Skeletal muscle cell (primary cell): Measurements from ENCODE around the gene WDR64.

ENCODE experiments used
- DNase-seq: peaks from one replicate; pipeline ENCODE4 v3.0.0-alpha.2; 2010; ENCODE audit warnings: low read depth
- H3K4me3 ChIP-seq: 2 replicates; pipeline ENCODE4 v1.5.1; 2011; ENCODE audit warnings: low read depth, mild to moderate bottlenecking, control low read depth, low read length, moderate library complexity

WDR64 gene

DNA sequence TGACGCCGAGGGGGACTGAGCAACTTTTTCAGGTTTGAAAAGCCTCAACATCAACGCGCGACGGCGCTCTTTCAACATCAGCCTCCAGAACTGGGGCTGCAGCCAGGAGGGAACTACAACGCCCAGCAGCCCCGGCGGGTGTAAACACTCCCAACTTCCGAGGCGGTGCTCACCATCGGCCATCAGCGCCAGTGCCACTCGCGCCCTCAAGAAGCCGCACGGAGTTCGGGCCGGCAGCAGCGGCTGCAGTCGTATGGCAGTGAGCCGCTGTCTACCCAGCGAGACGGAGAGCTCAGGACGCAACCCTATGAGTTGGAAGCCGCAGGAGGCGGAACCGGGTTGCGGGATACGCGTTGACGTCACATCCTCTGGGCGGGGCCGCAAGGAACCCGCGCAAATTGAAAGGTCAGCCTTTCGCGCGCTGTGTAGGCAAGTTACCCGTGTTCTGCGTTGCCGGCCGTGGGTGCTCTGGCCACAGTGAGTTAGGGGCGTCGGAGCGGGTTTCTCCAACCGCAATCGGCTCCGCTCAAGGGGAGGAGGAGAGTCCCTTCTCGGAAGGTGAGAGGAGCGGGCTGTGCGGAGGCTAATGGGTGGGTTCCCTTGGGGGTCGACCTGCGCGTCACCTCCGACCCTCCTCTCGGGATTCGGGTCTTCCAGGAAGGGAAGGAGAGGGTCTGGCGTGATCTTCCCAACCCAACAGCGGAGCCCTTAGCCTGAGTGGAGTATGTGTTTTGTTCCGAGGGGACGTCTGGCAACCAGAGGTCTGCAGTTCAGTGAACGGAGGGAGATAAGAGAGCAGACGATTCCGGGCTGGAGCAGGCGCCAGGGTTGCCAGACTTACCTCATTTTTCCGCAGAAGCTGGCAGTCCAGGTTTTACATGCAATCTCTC lies 196.0 kb downstream of the WDR64 start, which contains the start of gene EXO1:
Gene EXO1 (plus strand): TSS at position 409 of the 890 bp plus-strand sequence. CDS start 2,222 bp downstream, outside the sequence.
- DNase-seq: peak; percentile 75
- H3K4me3 ChIP-seq: peak within 1 kb of the TSS; percentile 96

DNA sequence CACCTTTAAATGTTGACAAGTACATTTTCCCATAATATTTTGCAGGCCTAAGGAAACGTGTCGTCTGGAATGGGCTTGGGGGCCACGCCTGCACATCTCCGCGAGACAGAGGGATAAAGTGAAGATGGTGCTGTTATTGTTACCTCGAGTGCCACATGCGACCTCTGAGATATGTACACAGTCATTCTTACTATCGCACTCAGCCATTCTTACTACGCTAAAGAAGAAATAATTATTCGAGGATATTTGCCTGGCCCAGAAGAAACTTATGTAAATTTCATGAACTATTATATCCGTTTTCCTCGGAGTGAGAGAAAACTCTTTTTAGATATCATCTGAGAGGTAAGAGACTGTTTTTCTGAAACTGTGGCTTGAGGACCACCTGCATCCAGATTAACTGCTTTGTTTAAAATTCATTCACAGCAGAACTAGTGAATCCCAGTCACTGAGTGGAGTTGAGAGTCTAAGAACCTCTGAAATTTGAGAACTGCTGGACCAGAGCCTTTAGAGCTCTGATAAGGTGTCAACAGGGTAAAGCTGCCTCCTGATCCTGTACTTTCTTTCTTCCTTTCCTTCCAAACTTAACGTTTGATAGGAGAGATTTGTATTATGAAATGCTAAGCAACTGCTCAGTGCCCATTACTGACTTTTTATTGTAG lies 196.7 kb downstream of the WDR64 start:
- no peak for DNase-seq
- peak overlapping the region; percentile 96 for H3K4me3 ChIP-seq

DNA sequence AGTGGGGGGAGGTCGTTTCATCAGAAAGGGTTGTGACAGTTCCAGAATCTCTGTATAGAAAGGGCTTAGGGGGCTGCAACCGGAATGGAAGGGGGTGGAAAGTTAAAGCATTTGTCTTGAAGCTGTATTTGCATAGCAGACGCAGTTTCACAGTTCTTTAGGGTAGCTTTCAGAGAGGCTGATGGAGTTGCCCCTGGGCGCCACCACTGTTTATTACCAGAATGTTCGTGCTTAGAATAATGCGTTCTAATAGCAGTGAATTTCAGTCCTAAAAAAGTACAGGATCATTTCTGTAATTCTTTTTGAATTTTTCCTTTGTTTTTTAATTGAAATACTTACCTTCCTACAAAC lies 197.2 kb downstream of the WDR64 start:
- DNase-seq: no peak
- no peak overlapping the region for H3K4me3 ChIP-seq
